Kasumi-1 (cell line): Measurements from ENCODE around the gene MFSD2A.
"Not testable (repeated sequence)": the region's sequence is repeated elsewhere in the genome, so short reads cannot be mapped to it uniquely, and the experiment has no call there.

ENCODE experiments used
- DNase-seq, 2 experiments: peaks; one replicate each; lab custom pipeline; 2025; lab: John Stamatoyannopoulos, UW

MFSD2A gene

DNA sequence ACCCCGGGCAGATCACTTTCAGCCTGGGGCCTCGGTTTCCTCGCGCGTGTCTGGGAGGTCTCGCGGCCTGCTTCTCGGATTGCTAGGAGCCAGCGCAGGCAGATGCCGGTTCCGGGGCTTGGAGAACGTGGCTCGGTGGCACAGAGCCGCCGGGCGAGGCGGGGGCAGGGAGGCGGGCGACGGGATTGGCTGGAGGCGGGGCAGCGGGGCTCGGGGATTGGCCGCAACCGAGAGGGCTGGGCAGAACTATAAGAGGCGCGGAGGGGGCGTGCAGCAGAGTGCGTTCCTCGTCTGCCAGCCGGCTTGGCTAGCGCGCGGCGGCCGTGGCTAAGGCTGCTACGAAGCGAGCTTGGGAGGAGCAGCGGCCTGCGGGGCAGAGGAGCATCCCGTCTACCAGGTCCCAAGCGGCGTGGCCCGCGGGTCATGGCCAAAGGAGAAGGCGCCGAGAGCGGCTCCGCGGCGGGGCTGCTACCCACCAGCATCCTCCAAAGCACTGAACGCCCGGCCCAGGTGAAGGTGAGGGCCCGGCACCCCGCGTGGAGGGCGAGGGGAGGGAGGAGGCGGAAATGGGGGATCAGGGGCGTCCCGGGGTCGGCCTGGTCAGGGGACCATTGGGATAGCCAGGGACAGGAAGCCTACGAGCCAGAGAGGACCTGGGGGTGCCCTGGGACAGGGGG lies at the start of gene MFSD2A:
Gene MFSD2A, plus strand, starts transcription at position 276 of the 677 bp plus-strand sequence. Its CDS starts 148 bp downstream, at position 424.
- peak; percentile 88 to 89 for DNase-seq

GRCh38 chr1:39905172-39905571 lies 49.8 kb upstream of the MFSD2A start:
- DNase-seq, result no peak

- DNase-seq, result peak; percentile 22 to 27
Observed at GRCh38 chr1:39907528-39908453, 47.2 kb upstream of the MFSD2A start.

GRCh38 chr1:39908534-39908933 lies 46.4 kb upstream of the MFSD2A start:
- no peak for DNase-seq

GRCh38 chr1:39910263-39910662 lies 44.7 kb upstream of the MFSD2A start:
- no peak for DNase-seq

DNA sequence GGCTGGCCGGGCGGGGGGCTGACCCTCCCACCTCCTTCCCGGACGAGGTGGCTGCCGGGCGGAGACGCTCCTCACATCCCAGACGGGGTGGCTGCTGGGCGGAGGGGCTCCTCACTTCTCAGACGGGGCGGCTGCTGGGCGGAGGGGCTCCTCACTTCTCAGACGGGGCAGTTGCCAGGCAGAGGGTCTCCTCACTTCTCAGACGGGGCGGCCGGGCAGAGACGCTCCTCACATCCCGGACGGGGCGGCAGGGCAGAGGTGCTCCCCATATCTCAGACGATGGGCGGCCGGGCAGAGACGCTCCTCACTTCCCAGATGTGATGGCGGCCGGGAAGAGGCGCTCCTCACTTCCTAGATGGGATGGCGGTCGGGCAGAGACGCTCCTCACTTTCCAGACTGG lies 41.8 kb upstream of the MFSD2A start:
- not testable (repeated sequence) for DNase-seq

DNA sequence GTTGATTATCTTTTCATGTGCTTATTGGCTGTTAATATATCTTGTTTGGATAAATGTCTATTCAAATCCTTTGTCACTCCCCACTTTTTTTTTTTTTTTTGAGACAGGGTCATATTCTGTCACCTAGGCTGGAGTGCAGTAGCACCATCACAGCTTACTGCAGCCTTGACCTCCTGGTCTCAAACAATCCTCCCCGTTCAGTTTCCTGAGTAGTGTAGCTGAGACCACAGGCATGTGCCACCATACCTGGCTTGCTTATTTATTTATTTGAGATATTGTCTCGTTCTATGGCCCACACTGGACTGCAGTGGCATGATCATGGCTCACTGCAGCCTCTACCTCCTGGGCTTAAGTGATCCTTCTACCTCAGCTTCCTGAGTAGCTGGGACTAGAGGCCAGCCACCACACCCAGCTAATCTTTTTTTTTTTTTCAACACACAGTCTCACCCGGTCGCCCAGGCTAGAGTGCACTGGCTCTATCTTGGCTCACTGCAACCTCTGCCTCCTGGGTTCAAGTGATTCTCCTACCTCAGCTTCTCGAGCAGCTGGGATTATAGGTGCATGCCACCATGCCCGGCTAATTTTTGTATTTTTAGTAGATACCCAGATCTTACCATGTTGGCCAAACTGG lies 39.3 kb upstream of the MFSD2A start:
- no peak for DNase-seq

- DNase-seq, result no peak
Observed at GRCh38 chr1:39917825-39918224, 37.1 kb upstream of the MFSD2A start.

DNA sequence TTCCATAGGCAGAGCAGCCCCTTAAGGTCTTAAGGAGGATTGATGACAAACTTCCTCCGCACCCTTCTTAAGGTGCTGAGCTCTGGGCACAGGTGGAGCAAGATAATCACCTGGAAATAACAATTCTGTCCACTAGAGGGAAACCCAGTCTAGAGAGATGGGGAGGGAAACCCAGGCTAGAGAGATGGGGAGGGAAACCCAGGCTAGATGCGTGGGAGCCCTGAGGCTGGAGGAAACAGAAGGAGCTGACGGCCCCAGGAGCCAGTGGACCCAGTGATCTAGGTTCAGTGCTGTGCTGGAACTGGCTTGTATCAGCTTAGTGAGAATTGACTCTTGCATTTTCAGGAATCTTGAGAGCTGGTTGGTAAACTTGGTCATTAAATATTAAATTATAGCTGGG lies 35.4 kb upstream of the MFSD2A start:
- peak; percentile 81 to 87 for DNase-seq

DNA sequence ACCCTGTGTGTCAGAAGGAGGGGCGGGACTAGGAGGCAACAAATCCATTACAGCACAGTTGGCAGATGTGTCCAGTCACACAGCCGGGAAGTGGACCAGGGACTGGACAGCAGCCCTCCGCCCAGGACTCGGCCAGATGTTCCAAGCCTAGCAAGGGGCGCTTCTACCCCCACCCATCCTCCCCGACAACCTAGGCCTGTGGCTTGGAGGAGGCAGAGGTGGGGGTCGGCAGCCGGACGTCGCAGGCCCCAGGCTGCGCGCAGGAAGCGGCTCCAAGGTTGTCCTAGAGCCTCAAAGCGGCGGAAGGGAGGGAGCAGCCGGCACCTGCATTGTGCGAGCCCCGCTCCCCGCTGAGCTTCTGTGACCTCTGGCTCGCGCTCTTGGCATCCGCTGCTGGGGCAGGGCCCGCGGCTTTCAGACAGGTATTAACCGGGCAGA lies 32.7 kb upstream of the MFSD2A start:
- DNase-seq, result no peak

DNA sequence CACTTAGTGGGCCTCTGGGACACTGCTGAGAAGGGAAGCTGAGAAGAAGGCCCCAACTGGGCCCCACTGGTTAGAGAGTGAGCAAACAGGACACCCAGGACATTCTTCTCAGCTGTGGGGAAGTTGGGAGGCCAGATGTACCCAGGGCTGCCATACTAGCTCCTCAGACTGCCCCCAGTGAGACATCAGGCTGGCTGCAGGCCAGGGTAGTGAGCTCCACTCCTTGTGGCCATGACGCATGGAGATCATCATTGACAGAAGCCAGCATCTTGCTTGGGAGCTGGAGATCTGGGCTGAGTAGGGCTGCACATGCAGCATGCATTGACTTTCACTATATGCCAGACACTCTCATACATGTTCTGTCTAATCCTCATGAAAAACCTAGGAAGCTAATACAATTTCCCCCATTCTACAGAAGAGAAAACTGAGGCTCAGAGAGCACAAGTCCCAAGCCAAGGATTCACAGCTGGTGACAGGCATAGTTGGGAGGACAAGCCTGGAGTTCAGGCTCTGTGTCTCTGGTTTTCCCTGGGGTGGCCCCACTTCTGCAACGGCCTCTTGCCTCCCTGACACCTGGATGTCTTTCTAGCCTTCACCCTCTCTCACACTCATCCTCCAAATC lies 29.1 kb upstream of the MFSD2A start:
- no peak for DNase-seq

- DNase-seq, result no peak
Observed at GRCh38 chr1:39926343-39926793, 28.6 kb upstream of the MFSD2A start.

GRCh38 chr1:39926820-39927219 lies 28.1 kb upstream of the MFSD2A start:
- no peak for DNase-seq

DNA sequence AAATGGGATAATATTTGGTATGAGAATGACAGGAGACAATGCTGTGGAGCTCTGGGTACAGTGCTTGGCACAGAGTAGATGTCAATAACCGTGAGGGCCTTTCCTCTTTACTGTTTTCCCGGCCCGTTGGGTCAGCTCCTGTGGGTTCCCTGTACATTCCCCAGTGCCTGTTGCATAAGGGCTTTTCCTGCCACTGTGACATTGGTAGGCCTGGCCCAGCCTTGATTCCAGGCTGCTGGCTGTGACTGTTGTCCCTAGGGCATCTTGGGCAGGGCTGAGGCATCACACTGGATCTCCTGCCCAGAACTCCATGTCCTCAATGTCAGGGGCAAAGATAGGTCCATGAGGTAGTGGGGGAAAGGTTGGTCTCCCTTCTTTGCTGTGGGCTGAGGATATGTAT lies 27.4 kb upstream of the MFSD2A start:
- DNase-seq, result no peak

DNA sequence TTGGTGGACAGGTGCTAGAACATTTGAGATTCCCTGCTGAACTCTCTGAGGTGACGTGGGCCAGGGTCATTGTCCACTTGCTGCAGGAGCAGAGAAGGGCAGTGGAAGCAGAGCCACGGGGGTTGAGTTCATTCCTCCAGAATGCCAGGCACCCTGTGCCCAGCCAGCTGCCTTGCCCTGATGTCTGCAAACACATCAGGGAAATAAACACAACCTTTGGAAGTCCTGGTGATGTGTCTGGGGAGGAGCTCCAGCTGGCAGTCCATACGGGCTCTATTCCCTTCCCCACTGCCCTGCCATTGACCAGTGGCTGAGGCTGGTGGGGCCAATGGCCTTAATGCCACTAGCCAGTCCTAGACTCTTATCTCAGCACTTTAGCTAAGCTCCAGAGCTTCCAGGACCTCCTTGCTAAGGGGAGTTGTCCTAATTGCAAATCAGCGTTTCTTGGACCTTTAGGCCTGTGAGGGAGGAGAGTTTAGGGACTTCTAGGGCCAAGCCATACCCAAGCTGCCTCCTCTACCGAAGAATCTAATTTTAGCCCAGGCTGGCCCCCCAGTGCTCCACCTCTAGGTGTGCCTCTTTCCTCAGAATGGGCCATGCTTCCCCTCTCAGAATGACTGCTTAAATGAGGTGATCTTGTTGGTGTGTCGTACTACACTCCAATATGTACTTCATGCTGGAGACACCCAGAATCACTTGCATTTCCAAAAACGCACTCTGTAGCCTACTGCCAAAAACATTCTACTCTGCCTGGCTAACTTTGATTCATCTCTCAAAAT lies 25.9 kb upstream of the MFSD2A start:
- no peak for DNase-seq

- peak; percentile 78 to 81 for DNase-seq
Observed at GRCh38 chr1:39933956-39934941, 20.7 kb upstream of the MFSD2A start.

DNA sequence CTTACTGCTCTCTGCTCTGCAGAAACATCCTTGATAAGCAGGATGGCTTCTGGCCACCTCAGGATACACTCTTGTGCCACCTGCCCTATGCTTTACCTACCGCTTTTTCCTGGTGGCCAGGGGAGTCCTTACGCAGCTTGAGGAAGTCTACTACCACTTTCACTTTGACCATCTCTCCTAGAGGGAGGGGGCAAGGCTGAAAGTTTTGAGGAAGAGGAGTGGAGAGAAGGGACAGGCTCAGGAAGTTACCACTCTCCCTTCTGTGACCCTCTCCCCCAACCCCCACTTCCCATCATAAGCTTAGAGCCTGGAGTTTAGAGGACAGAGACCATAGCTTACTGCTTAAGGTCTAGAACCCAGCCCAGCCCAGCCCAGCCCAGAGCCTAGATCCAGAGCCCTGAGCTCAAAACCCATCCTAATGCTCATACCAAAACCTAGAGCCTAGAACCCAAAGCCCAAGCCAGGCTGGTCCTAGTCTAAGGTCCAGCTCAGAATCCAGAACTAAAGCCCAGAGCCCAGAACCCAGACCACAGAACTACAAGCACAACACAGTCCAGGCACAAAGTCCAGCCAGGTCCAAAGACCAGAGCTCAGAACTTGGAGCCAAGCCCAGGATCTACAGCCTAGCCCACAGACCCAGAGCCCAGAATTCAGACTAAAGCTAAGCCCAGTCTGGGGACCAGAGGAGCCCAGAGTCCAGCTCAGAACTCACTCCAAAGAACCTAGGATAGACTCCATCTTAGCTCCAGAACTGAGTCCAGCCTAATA lies 18.0 kb upstream of the MFSD2A start:
- peak; percentile 33 to 53 for DNase-seq

- DNase-seq, result no peak
Observed at GRCh38 chr1:39938856-39939255, 16.1 kb upstream of the MFSD2A start.

- DNase-seq, result peak; percentile 35 to 58
Observed at GRCh38 chr1:39940253-39940652, 14.7 kb upstream of the MFSD2A start.
